Measurements from ENCODE around the gene CANT1.

DNA sequence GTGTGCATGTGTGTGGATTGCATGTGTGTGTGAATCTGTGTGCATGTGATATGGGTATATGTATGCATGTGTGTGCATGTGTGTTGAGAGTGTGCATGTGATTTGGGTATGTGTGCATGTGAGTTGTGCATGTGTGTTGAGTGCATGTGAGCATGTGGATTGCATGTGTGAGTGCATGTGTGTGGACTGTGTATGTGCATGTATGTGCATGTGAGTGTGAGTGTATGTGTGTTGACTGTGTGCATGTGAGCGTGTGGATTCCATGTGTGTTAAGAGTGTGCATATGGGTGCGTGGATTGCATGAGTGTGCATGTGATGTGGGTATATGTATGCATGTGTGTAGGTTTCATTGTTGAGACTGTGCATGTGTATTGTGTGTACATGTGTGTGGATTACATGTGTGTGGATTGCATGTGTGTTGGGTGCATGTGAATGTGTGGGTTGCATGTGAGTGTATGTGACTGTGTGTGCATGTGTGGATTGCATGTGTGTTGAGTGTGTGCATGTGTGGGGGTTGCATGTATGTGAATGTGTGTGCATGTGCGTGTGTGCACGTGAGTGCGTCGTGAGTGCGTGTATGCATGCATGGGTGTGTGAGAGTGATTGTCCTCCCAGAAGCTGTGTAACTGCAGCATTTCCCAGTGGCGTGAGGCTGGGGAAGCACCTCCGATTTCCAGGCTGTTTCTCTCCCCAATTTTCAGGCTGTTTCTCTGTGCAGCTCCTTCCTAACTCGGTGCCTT lies 33.8 kb upstream of the CANT1 start:
- no peak for TF ChIP-seq POLR2A (IDR thresholded peaks at IDR 0.05)
- TF ChIP-seq, protein P1, sequence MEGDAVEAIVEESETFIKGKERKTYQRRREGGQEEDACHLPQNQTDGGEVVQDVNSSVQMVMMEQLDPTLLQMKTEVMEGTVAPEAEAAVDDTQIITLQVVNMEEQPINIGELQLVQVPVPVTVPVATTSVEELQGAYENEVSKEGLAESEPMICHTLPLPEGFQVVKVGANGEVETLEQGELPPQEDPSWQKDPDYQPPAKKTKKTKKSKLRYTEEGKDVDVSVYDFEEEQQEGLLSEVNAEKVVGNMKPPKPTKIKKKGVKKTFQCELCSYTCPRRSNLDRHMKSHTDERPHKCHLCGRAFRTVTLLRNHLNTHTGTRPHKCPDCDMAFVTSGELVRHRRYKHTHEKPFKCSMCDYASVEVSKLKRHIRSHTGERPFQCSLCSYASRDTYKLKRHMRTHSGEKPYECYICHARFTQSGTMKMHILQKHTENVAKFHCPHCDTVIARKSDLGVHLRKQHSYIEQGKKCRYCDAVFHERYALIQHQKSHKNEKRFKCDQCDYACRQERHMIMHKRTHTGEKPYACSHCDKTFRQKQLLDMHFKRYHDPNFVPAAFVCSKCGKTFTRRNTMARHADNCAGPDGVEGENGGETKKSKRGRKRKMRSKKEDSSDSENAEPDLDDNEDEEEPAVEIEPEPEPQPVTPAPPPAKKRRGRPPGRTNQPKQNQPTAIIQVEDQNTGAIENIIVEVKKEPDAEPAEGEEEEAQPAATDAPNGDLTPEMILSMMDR (IDR thresholded peaks at IDR 0.05) = no peak

All from breast epithelium (tissue), 3 donors.